ENCODE results near the gene RPS29.

DNA sequence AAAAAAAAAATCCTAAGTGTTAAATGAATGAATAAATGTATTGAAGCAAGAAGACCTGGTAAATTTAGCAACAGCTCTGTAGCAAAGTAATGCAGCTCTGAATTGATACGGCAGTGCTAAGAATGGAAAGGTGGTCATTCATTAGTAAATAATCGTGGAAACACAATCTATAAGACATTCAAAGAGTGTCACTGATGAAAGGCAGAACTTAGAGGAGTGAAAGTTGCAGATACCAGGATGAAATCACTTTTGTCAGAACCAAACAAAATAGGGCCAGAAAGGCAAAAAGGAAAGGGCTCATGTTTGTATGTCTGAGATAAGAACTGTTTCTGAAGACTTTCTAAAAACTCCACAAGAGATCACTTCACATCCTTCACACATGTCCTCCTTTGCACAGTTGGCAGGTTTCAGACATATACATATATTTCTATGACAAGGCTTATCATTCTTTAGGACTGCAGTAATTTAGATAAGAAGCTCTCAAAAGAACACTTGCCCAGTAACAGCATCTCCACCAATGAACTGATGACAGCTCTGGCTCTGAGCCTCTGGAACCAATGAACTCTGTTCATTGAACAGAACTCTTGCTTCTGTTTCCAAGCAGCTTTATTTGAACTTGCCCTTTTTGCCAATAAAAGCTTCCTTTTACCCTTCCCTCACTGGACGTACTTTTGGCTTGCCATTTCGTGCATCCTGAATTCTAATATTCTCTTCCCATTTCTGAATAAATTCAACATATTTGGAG, 8.3 kb upstream of the RPS29 start:
- TF ChIP-seq POLR2AphosphoS5 (IDR thresholded peaks at IDR 0.05) = no peak
- TF ChIP-seq CTCF (IDR thresholded peaks at IDR 0.05) = no peak
- TF ChIP-seq POLR2A (IDR thresholded peaks at IDR 0.05) = no peak
